B cell (primary cell): Measurements from ENCODE around the gene ASPRV1. TPM values are rescaled to one million over a fixed set of nuclear protein-coding genes. Genes with fewer than 3 reads are reported as not detected.

ENCODE experiments used
- ATAC-seq: fragments of 200-7000 bp; cut with Tn5 transposase; one replicate; pipeline ENCODE4 v1.10.0; 2021; ENCODE audit warnings: low read depth, mild to moderate bottlenecking, moderate number of reproducible peaks, moderate library complexity
- CTCF ChIA-PET: fragments of 350-600 bp; sonication (Branson Sonifier 250); formaldehyde crosslinking; loops from one replicate; lab custom pipeline; 2021; ENCODE audit warnings: antibody characterized with exemption, inconsistent platforms; lab: Charles Lee
- POLR2A ChIA-PET: fragments of 350-600 bp; sonication (Branson Sonifier 250); formaldehyde crosslinking; loops from one replicate; lab custom pipeline; 2021; ENCODE audit warnings: antibody characterized with exemption; lab: Charles Lee
- DNase-seq: peaks from one replicate; pipeline ENCODE4 v3.0.0; 2013
- H2AFZ ChIP-seq: 2 replicates; pipeline ENCODE4 v1.6.1; 2012; ENCODE audit warnings: mild to moderate bottlenecking, low read depth, low read length; ENCODE audit not compliant: insufficient read depth, poor library complexity, severe bottlenecking
- H3K27ac ChIP-seq, 2 donors: 1 replicate in 1 of 2; 2 replicates in 1 of 2; pipeline ENCODE4 v1.5.1; 2012 to 2013; ENCODE audit warnings: low read length in 2 of 2, mild to moderate bottlenecking in 2 of 2, moderate library complexity in 1 of 2
- H3K27me3 ChIP-seq, 4 experiments: fragments of 200-600 bp in 1 of 4; sonication (generic) in 1 of 4; replicated peaks in 1 of 4; 1 replicate in 2 of 4; 2 replicates in 2 of 4; pipeline versions ENCODE4 v1.6.1 to v1.7.0; 2013 to 2016; ENCODE audit warnings: low read length in 3 of 4, mild to moderate bottlenecking in 2 of 4, mixed read lengths in 1 of 4, moderate library complexity in 1 of 4; ENCODE audit not compliant: insufficient read depth in 4 of 4, control insufficient read depth in 3 of 4; ENCODE audit errors: control extremely low read depth in 1 of 4
- H3K36me3 ChIP-seq, 2 experiments: replicated peaks in 1 of 2; 1 replicate in 1 of 2; 2 replicates in 1 of 2; pipeline versions ENCODE4 v1.6.1 to v1.7.1; 2013; ENCODE audit warnings: low read length in 1 of 2; ENCODE audit not compliant: insufficient read depth in 2 of 2, control insufficient read depth in 1 of 2; ENCODE audit errors: control extremely low read depth in 1 of 2, extremely low read depth in 1 of 2
- H3K4me1 ChIP-seq, 2 donors: fragments of 200-600 bp in 1 of 2; sonication (generic) in 1 of 2; 1 replicate in 1 of 2; 2 replicates in 1 of 2; pipeline versions ENCODE4 v1.5.1 to v1.6.1; 2013 to 2017; ENCODE audit warnings: low read length in 2 of 2; ENCODE audit not compliant: control insufficient read depth in 2 of 2, insufficient read depth in 2 of 2
- H3K4me2 ChIP-seq: replicated peaks from 2 replicates; pipeline ENCODE3; 2012; ENCODE audit warnings: mild to moderate bottlenecking, low read depth, low read length; ENCODE audit not compliant: poor library complexity, severe bottlenecking
- H3K4me3 ChIP-seq, 5 experiments: fragments of 200-600 bp in 1 of 5; sonication (generic) in 1 of 5; 1 replicate in 3 of 5; 2 replicates in 2 of 5; pipeline versions ENCODE4 v1.5.1 to v1.7.0; 2011 to 2016; ENCODE audit warnings: low read length in 4 of 5, mild to moderate bottlenecking in 4 of 5, low read depth in 2 of 5, control low read depth in 1 of 5, moderate library complexity in 1 of 5; ENCODE audit not compliant: insufficient read depth in 1 of 5; ENCODE audit errors: control extremely low read depth in 1 of 5, extremely low read depth in 1 of 5
- H3K79me2 ChIP-seq: fragments of 200-600 bp; sonication (generic); one replicate; pipeline ENCODE4 v1.6.0; 2016; ENCODE audit warnings: low read length; ENCODE audit not compliant: control insufficient read depth, insufficient read depth
- H3K9ac ChIP-seq: fragments of 200-600 bp; sonication (generic); 2 replicates; pipeline ENCODE4 v1.6.1; 2017; ENCODE audit warnings: mild to moderate bottlenecking, low read length, moderate library complexity
- H3K9me3 ChIP-seq, 3 donors: one replicate each; pipeline versions ENCODE4 v1.6.1 to v1.7.1; 2013; ENCODE audit warnings: low read length in 2 of 3; ENCODE audit not compliant: control insufficient read depth in 2 of 3, insufficient read depth in 1 of 3; ENCODE audit errors: control extremely low read depth in 1 of 3
- H4K20me1 ChIP-seq: 2 replicates; pipeline ENCODE4 v1.6.0; 2012; ENCODE audit warnings: mild to moderate bottlenecking, low read length; ENCODE audit not compliant: insufficient read depth, control insufficient read depth, poor library complexity, severe bottlenecking
- H3K27ac Mint-ChIP-seq: one replicate; pipeline ENCODE4 v1.8.0; 2021; ENCODE audit warnings: mixed read lengths
- H3K27me3 Mint-ChIP-seq: one replicate; pipeline ENCODE4 v1.8.0; 2021; ENCODE audit warnings: mixed read lengths
- H3K4me1 Mint-ChIP-seq: one replicate; pipeline ENCODE4 v1.8.0; 2021; ENCODE audit warnings: mixed read lengths
- H3K4me3 Mint-ChIP-seq: one replicate; pipeline ENCODE4 v1.8.0; 2021; ENCODE audit warnings: mixed read lengths
- H3K9me3 Mint-ChIP-seq: one replicate; pipeline ENCODE4 v1.8.0; 2022; ENCODE audit warnings: mixed read lengths; ENCODE audit not compliant: insufficient read depth
- EZH2 ChIP-seq: IDR thresholded peaks from 2 replicates; pipeline ENCODE4 v1.6.1; 2012; ENCODE audit warnings: borderline replicate concordance, low read depth, mild to moderate bottlenecking, moderate library complexity, low read length; ENCODE audit not compliant: insufficient read depth, poor library complexity, severe bottlenecking
- WGBS: methylation state at CpG from one replicate; pipeline ENCODE4 v1.1.5; 2013; ENCODE audit warnings: missing lambda C conversion rate; ENCODE audit not compliant: insufficient coverage; 5-methylcytosine and 5-hydroxymethylcytosine counted together
- intact Hi-C: fragments of 100-400 bp; cut with micrococcal nuclease; formaldehyde crosslinking; loops from one replicate; pipeline ENCODE4 v1.10.0; 2022
- polyA plus RNA-seq: library from polyadenylated mRNA; depleted of rRNA; stranded (reverse); fragments of >200 nt; gene quantifications from 2 replicates; pipeline ENCODE4 v1.2.3, GENCODE V29; 2012
- total RNA-seq, 2 donors: library from RNA; stranded (reverse); fragments of 120-200 nt in 1 of 2; gene quantifications; 1 replicate in 1 of 2; 2 replicates in 1 of 2; pipeline versions ENCODE4 v1.2.3 to v1.2.4, GENCODE V29; 2013 to 2022
- TF ChIP-seq, protein P1 (sequence below): fragments of 200-600 bp; IDR thresholded peaks from one replicate; pipeline ENCODE4 v1.8.0; 2022; ENCODE audit warnings: antibody characterized with exemption, mild to moderate bottlenecking

The ASPRV1 gene
- total and polyA plus RNA-seq, 2 donors (not counting 1 experiment from before 2014, with no cell fraction given) = 1.1 TPM

- H2AFZ ChIP-seq = no peak overlapping the region
- Mint-ChIP-seq H3K4me1 (no peaks in the 10 kb centered on the region), H3K27me3 (no peaks in the 10 kb centered on the region), H3K9me3 (no peaks in the 10 kb centered on the region), H3K4me3 (no peak overlapping the region), H3K27ac (no peak overlapping the region)
- POLR2A ChIA-PET = no interaction called here
- H3K4me1 ChIP-seq = no peaks in the 10 kb centered on the region
- no peak overlapping the region for H3K4me2 ChIP-seq
- TF ChIP-seq, protein P1, sequence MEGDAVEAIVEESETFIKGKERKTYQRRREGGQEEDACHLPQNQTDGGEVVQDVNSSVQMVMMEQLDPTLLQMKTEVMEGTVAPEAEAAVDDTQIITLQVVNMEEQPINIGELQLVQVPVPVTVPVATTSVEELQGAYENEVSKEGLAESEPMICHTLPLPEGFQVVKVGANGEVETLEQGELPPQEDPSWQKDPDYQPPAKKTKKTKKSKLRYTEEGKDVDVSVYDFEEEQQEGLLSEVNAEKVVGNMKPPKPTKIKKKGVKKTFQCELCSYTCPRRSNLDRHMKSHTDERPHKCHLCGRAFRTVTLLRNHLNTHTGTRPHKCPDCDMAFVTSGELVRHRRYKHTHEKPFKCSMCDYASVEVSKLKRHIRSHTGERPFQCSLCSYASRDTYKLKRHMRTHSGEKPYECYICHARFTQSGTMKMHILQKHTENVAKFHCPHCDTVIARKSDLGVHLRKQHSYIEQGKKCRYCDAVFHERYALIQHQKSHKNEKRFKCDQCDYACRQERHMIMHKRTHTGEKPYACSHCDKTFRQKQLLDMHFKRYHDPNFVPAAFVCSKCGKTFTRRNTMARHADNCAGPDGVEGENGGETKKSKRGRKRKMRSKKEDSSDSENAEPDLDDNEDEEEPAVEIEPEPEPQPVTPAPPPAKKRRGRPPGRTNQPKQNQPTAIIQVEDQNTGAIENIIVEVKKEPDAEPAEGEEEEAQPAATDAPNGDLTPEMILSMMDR = no peak
- no peak for TF ChIP-seq EZH2
- 100% methylated on average over 2 of the region's 4 CpGs for WGBS
- H3K9me3 ChIP-seq = peaks cover 0 to 6% (median 0%) of the 10 kb centered on the region in 3 donors
- no peak overlapping the region for H3K27ac ChIP-seq
- no peaks in the 10 kb centered on the region for H3K36me3 ChIP-seq
- H3K4me3 ChIP-seq = no peak overlapping the region
- DNase-seq (no peak), ATAC-seq (no peak)
- no peaks in the 10 kb centered on the region for H3K79me2 ChIP-seq
- no peaks in the 10 kb centered on the region for H3K27me3 ChIP-seq
- intact Hi-C loops = no loop called here
- CTCF ChIA-PET = interaction anchor here (0.6 kb wide), 1 partner anchor 11 kb away, joined by 3 read pairs; no protein-coding TSS in a partner anchor
- no peak overlapping the region for H3K9ac ChIP-seq
- H4K20me1 ChIP-seq = no peaks in the 10 kb centered on the region
Measured at GRCh38 chr2:69986691-69987090, 25.3 kb upstream of the ASPRV1 start.

DNA sequence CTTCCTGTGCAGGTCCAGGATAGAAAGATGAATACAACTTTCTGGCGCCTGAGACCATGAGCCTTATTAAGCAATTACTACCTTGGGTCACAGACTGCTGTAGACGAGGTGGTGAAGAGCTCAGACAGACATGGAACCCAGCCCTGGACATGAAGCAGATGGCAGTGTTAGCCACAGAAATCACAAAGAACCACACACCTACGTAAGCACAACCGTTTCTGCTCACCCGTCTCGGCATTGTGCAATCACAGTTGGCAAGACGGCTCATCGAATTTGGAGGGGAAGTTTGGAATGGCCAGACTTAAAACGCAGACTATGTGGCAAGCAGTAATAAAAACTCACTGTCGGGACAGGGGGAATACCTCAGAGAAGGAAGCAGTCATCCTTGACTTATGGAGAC lies 24.3 kb upstream of the ASPRV1 start:
- TF ChIP-seq, protein P1 = no peak
- no peak for TF ChIP-seq EZH2
- POLR2A ChIA-PET = no interaction called here
- DNase-seq = no peak

More for the DNA sequence above, 24.3 kb upstream of the ASPRV1 start:
- no peak overlapping the region for H3K27ac ChIP-seq
- Mint-ChIP-seq H3K9me3 (no peaks in the 10 kb centered on the region), H3K4me3 (no peak overlapping the region), H3K4me1 (no peaks in the 10 kb centered on the region), H3K27me3 (no peaks in the 10 kb centered on the region), H3K27ac (no peak overlapping the region)
- H3K4me1 ChIP-seq = no peaks in the 10 kb centered on the region
- CTCF ChIA-PET = no interaction called here
- intact Hi-C loops = no loop called here
- H3K9ac ChIP-seq = no peak overlapping the region
- no peaks in the 10 kb centered on the region for H3K36me3 ChIP-seq
- H3K27me3 ChIP-seq = no peaks in the 10 kb centered on the region
- no peak overlapping the region for H2AFZ ChIP-seq
- H3K9me3 ChIP-seq = peaks cover 0 to 3% (median 0%) of the 10 kb centered on the region in 3 donors
- no peak for ATAC-seq
- H3K4me3 ChIP-seq = no peak overlapping the region
- 96% methylated on average over 8 of the region's 10 CpGs for WGBS
- no peak overlapping the region for H3K4me2 ChIP-seq
- H4K20me1 ChIP-seq = no peaks in the 10 kb centered on the region
- H3K79me2 ChIP-seq = no peaks in the 10 kb centered on the region
